ENCODE data around the gene PFKFB3.
"Not testable (repeated sequence)": the region's sequence is repeated elsewhere in the genome, so short reads cannot be mapped to it uniquely, and the experiment has no call there.

PFKFB3 gene

DNA sequence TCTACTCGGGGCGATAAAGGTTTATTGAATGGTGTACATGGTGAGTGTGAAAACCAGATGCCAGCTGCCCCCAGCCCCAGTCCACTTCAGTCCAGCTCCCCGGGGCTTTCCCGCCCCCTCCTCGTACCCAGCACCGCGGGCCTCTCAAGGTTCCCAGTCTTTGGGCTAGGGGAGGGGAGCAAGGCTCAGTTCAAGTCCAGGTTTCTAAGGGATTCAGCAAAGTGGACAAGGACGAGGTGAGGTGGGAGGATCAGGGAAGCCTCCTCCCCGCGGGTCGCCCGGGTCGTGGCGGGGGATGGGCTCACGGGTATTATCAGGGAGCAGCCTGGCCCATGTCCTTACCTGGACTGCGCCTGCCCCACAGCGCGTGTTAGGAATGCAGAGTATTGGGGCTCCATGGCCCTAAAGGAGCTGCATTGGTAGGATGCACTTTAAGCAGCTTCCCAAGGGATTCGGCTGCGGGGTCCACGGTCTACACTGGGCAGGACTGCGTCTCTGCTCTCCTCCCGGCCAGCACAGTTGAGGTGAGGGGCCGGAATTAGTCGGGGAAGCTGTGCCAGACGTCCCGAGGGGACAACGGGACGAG, 541 bp upstream of the PFKFB3 start:
- DNase-seq (ENCODE audit: low read depth) = no peak

DNA sequence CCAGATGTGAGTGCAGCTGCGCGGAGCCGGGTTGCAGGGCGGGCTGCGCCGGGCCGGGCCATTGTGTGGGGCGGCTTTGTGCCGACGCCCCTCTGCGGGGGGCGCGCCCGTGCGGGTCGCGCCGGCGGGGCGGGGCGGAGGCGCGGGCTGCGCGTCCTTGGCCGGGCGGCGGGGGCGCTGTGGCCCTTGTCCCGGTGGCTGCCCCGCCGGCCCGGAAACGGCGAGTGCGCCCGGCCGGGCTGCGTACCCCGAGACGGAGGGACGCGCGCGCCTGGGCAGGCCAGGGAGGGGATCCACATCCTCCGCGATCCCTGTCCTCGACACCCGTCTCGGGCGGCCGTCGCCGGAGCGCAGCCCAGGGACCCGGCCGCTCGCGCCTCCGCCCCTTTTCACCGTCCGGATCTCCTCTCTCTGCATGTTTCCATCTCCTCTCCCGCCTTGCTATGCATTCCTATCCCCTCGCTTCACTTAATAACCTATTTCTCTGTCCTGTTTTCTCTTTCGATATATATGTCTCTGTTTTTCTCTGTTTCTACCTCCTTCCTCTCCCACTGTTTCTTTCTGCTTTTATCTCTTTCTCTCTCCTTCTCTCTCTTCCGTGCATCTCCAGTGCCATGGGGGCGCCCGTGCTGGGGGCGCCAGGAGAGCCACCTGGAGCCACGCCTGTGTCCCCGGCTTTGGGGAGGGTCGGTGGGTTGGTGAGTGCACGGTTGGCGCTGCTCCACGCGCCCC, 765 bp downstream of the PFKFB3 start:
- no peak for DNase-seq (ENCODE audit: low read depth)

DNA sequence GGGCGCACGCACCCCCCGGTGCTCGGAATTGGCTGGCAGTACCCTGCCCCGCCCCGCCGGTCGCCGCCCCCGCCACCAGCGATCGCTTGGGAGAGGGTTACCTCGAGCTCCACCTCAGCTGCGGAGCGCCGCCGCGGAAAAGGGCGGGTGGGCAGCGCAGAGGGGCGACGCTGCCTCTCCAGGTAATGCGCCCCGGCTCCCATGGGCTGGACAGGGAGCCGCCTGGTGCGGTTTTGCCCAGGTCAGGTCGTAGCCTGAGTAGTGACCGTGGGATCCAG, 1.3 kb downstream of the PFKFB3 start:
- no peak for DNase-seq (ENCODE audit: low read depth)

DNA sequence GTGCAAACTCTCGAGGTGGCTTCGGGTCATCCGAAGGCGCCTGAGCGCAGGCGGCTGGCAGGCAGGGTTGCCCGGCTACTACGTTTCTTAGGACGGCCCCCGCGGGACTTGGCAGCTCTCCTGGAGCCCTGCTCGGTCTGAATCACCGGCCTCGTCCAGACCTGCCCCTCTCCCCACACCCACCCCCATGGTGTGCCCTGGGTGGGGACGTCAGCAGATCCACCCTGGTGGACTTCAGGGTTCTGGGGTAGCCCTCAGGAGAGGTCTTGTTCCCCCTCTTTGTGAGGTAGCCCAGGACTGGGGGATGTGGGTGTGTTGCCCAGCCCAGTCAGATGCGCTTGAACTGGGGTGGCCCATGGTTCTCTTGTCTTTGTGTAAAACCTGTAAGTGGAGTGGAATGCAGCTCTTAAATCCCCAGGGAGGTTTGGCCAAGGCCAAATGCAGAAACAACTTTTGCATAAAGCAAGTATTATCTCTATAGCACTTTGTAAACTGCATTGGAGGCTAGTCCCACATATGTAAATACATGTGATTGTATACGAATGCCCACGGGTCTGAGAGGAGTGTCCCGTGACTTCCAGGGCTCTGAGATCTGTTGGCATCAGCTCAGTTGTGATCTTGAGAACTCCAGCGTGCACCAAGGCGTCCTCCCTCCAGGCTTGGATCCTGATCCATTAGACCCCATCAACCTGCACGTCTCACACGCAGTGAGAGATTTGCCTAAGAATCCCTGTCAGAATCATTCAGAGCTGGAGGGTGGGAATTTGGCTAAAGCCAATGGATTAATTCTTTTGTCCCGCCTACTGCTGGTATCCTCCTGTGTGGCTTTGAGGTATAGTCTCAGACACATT, 1.8 kb downstream of the PFKFB3 start:
- peak; percentile 66 for DNase-seq (ENCODE audit: low read depth)

DNA sequence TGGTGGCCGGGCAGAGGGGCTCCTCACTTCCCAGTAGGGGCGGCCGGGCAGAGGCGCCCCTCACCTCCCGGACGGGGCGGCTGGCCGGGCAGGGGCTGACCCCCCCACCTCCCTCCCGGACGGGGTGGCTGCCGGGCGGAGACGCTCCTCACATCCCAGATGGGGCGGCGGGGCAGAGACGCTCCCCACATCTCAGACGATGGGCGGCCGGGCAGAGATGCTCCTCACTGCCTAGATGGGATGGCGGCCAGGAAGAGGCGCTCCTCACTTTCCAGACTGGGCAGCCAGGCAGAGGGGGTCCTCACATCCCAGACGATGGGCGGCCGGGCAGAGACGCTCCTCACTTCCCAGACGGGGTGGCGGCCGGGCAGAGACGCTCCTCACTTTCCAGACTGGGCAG, 3.8 kb downstream of the PFKFB3 start:
- not testable (repeated sequence) for DNase-seq (ENCODE audit: low read depth)

DNA sequence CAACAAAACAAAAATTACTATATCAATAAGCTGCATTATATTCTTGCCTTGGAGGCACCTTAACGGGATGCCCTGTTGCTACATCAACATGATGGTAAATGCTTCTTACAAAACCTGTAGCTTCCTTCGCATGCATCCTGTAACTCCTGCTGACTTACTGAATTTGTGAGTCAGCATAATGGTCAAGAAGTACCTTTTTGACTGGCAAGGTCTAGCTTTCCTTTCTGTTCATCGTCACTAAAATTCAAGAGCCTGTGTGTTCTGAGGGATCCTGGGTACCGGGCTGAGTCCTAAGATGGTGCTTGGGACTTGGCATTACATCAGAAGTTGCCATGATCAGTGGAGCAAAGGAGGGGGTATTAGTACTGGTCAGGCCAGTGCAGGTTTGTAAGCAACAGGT, 4.9 kb downstream of the PFKFB3 start:
- no peak for DNase-seq (ENCODE audit: low read depth)

DNA sequence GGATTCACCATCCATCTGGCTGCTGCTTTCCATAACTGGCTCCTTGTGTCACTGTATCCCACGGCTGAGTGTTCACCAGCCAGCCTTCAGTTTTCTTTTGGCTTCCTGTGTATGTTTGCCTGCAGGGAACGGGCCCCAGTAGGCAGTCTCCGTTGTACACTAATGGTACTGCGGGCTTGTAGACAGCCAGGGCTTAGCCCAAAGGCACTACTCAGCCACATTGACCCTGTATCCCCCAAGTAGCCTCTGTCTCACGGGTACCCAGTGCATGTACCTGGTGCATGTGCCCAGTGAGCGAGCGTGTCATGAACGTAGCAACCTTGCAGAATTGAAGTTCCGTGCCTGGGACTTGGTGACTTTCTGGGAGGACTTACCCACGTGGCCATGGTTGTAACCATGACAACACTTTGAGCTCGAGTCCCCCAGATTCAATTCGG, 6.1 kb downstream of the PFKFB3 start:
- no peak for DNase-seq (ENCODE audit: low read depth)

DNA sequence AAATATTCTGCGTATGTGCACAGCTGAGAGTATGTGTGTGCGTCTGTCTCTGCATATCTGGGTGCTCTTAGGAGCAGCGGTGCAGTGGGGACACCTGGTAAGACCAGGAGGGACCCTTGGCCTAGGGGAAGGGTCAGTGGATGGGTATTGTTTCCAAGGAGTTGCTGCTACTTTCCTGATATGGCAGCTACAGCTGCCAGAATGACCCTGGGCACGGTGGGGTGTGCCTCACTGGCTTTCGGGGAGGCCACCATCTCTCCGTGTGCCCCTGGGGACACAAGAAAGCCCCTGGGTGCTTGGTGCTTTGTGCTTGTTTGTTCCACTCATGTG, 8.6 kb downstream of the PFKFB3 start:
- DNase-seq (ENCODE audit: low read depth) = no peak

DNA sequence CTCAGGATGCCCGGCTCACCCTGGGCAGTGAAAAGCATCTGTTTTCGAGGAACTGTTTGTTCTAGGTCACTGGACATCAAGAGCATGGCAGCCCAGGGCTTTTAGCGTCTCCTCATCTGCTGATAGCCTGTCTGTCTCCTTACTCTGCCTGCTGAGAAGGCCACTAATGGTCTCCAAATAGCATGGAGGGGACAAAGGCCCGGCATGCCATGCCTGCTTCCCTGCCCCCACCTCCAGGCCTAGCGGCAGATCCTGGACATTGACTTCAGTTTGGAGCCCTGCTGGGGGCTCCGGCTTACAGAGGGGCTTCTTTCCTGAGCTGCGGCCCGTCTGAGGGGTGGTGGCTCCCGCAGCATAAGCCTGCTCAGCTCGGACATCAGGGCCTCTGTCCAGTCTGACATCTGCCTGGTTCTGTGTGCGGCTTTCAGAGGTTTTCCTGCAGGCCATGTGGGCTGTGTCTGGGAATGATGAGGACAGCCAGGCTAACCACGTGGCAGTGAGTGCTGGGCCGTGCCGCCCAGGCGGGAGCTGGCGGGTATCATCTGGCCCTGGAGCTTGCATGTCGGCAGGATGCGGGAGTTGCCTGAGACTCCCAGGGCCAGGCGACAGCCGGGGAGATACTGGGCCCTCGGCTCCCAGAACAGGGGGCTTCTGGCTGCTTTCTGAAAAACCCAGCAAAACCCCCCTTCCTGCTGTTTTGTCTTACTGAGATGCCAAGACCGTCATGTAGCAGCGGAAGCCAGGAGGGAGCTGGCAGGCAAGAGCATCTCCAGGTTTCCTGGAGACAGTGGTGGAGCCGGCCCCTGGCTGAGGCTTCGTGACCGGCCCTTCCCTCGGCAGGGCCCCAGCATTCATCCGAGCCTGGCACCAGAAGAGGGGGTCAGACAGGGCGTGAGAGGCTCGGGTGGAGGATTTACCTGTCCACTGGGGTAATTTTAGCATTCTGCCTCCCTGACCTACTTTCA, 9.2 kb downstream of the PFKFB3 start:
- DNase-seq (ENCODE audit: low read depth) = no peak

DNA sequence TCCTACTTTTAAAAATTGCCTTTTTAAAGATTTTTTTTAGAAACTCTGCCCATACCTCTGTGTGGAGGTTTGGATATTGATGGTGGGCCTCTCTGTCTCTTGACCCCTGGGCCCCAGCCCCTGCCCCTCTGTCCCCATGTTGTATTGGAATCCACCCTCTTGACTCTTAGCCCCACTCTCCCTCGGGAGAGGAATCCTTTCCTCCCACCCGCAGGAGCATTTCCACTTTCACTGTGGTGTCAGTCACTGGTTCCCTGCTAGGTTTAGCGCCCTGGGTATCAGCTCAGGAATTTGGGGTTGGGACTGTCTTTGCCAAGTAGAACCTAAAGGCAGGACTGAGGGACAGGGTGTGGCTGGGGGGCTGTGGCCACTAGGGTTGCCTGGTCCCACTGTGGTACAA, 10.1 kb downstream of the PFKFB3 start:
- no peak for DNase-seq (ENCODE audit: low read depth)

DNA sequence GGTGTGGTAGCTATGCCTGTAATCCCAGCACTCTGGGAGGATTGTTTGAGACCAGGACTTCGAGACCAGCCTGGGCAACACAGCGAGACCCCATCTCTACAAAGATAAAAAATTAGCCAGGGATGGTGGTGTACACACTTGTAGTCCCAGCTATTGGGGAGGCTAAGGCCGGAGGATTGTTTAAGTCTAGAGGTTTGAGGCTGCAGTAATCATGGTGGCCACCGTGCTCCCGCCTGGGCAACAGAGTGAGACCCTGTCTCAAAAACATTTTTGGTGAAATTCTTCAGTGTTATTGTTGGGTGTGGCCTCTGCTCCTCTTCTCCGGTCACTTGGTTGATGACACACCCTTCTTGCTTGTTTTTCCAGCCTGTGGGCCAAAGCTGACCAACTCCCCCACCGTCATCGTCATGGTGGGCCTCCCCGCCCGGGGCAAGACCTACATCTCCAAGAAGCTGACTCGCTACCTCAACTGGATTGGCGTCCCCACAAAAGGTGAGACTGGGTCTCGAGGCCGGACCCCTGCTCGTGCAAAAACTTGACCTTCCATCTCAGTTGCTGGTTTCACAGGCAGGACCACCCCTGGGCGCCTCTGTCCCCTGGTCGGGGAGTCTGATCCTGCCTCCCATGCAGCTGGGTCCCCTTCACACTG, 10.6 kb downstream of the PFKFB3 start:
- DNase-seq (ENCODE audit: low read depth) = no peak

DNA sequence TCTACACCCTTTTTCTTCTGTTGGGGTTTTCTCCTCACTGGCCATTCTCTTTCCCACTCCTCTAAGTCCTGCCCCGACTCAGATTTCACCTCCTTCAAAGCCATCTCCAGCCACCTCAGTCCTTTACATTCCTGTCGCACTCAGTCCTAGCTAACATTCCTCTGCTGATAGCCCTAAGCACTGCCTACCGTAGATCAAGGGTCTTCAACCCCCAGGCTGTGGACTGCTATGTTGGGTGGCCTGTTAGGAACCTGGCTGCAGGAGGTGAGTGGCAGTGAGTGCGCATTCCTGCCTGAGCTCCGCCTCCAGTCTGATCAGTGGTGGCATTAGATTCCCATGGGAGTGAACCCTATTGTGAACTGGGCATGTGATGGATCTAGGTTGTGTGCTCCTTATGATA, 11.2 kb downstream of the PFKFB3 start:
- DNase-seq (ENCODE audit: low read depth) = no peak

DNA sequence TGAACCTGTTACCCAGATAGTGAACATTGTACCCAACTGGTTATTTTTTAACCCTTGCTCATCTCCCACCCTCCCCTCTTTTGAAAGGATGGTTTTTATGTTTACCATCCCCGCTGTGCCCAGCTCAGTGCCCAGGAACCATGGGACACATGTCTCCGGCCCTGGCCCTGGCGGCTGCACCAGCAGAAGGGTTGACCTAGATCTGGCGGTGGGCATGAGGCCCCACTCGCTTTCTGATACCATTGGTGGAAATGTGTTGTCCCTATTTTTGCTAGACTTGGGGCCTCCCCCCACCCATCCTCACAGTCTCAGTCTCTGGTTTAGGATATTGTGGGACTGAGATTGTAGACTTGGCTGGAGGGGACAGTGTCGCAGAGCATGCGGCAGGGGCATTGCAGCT, 11.9 kb downstream of the PFKFB3 start:
- no peak for DNase-seq (ENCODE audit: low read depth)

DNA sequence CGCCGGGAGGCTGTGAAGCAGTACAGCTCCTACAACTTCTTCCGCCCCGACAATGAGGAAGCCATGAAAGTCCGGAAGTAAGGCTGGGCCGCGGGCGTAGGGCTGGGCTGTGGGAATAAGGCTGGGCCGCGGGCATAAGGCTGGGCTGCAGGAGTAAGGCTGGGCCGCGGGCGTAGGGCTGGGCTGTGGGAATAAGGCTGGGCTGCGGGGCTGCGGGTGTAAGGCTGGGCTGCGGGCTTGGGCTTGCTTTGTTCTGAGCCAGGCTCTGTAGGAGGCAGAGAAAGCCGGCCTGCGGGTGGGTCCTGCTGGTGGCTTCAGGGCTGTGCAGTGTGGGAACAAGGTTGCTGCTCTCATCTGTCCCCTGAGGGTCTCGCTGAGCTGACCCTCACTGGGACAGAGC, 12.5 kb downstream of the PFKFB3 start:
- no peak for DNase-seq (ENCODE audit: low read depth)

DNA sequence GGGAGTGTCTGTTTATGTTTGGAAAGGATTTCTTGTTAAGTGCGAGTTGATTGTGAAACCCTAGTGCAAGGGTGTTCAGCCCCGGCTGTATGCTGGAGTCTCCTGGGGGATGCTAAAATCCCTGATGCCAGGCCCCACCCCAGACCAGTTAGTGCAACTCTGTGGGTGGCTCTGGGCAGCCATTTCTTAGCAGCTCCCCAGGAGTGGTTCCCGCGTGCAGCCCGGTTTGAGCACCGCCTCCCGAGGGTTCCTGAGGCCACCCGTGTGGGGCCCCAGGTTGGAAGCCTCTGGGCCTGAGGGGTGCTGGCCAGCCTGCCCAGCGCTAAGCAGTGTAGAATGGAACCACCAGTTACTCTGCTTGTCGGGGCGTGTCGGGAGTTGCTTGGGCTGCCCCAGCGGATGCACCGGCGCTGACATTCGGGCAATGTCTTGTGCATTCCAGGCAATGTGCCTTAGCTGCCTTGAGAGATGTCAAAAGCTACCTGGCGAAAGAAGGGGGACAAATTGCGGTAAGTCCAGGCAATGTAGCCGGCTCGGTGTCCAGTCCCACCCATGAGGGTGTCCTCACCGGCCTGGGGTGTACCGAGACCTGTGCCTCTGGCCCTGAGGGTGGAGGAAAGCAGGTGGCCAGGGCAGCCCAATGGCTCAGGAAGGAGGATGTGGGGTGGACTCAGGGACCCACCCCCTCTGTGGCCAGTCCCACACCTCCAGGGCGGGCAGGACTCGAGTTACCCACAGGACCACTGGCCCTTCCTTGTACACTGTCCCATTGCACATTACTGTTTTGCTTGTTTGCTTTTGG, 13.2 kb downstream of the PFKFB3 start:
- no peak for DNase-seq (ENCODE audit: low read depth)

DNA sequence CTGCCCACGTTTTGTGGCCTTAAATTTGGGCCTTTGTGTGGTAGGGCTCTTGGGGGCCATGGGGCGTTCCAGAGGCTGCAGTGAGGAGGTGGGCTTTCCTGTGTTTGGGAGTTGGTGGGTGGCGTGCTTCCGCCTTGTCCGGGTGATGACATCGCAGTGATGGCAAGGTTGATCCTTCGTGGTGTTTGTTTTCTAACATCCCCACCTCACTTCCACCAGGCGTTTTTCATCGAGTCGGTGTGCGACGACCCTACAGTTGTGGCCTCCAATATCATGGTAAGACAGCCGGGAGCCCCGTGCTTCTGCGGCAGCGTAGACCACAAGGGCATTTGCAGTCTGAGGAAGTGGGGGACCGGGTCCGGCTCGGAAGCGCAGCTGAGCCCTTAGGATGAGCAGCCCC, 14.2 kb downstream of the PFKFB3 start:
- DNase-seq (ENCODE audit: low read depth) = no peak

DNA sequence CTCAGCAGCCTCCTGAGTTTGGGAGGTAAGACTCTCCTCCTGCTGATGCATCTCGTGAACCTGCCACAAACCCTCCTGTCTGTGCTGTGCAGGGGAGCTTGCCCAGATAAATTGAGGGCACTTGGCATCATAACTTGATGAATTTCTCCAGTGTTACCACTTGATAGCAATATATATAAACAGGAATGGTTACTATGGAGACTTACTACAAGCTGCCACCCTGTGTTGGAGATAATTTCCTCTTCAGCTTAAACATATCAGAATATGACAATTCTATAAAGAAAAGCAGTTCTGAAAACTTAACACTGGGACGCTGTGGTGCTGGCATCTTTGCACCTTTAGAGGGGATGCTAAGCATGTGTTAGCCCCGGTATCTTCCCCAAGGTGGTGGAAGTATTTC, 14.9 kb downstream of the PFKFB3 start:
- DNase-seq (ENCODE audit: low read depth) = no peak

DNA sequence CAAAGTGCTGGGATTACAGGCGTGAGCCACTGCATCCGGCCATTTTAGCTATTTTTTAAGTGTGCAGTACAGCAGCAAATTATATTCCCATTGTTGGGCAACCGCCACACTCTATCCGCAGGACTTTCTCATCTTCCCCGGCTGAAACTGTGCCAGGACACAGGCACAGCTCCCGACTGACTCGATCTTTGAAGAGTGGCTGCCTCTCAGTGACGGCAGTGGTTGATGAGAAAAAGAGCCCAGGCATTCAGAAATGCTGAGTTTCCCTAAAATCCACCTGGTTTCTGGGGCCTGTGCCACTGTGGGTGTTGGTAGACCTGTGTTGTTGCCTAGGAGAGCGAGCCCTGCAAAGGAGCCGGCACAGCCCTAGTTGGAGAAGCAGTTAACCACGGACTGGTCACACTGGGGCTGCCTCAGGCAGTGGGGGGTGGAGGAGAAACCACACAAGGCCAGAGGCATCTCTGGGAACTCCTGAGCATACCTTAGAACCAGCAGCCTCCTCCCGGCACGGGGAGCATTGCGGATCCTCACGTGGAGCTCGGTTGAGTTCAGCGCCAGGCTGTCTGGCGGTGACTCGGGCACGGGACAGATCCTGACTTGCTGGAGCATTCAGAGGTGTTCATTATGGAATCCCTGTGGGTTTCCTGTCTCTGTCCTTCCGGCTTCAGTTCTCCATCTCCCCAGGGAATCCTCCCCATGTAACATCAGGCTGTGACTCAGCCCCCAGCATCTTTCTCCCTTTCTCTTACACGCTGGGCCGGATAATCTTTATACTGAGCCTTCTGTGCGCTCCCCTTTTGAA, 16.2 kb downstream of the PFKFB3 start:
- DNase-seq (ENCODE audit: low read depth) = no peak

DNA sequence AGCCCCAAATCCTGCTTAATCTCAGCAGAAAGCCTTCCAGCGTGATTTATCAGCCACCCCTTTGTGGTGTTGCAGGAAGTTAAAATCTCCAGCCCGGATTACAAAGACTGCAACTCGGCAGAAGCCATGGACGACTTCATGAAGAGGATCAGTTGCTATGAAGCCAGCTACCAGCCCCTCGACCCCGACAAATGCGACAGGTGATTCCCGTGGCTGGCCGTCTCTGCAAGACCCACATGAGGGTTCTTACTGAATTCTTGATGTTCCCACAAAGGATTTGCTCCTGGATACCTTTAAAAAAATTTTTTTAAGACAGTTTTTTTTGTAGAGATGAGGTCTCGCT, 16.7 kb downstream of the PFKFB3 start:
- DNase-seq (ENCODE audit: low read depth) = no peak
